Ramos (cell line): ENCODE data around the gene ANKRD44.

ENCODE experiments used
- in situ Hi-C: fragments of 300-500 bp; cut with MboI; formaldehyde crosslinking; loops from one replicate; pipeline ENCODE4 v1.14.3; 2022; ENCODE audit warnings: low sequenced_read_pairs; ENCODE audit not compliant: unreplicated experiment

ANKRD44 gene

GRCh38 chr2:197137826-197138477 lies 172.6 kb downstream of the ANKRD44 start:
- in situ Hi-C loops: loop anchor here (25.0 kb wide), 2 partner anchors 876 to 951 kb away; no protein-coding TSS in a partner anchor

- in situ Hi-C loops: loop anchor here (25.0 kb wide), 2 partner anchors 875 to 950 kb away; no protein-coding TSS in a partner anchor
Observed at GRCh38 chr2:197137231-197137630, 173.3 kb downstream of the ANKRD44 start.

GRCh38 chr2:197136452-197136851 lies 174.1 kb downstream of the ANKRD44 start:
- in situ Hi-C loops: loop anchor here (25.0 kb wide), 2 partner anchors 874 to 949 kb away; no protein-coding TSS in a partner anchor

- in situ Hi-C loops: loop anchor here (25.0 kb wide), 2 partner anchors 874 to 949 kb away; no protein-coding TSS in a partner anchor
Observed at GRCh38 chr2:197135806-197136205, 174.8 kb downstream of the ANKRD44 start.

GRCh38 chr2:197134206-197134605 lies 176.4 kb downstream of the ANKRD44 start:
- in situ Hi-C loops: loop anchor here (25.0 kb wide), 2 partner anchors 872 to 947 kb away; no protein-coding TSS in a partner anchor

- in situ Hi-C loops: loop anchor here (25.0 kb wide), 2 partner anchors 869 to 944 kb away; no protein-coding TSS in a partner anchor
Observed at GRCh38 chr2:197131558-197131855, 179.1 kb downstream of the ANKRD44 start.

GRCh38 chr2:197130318-197130717 lies 180.3 kb downstream of the ANKRD44 start:
- in situ Hi-C loops: loop anchor here (25.0 kb wide), 2 partner anchors 868 to 943 kb away; no protein-coding TSS in a partner anchor

GRCh38 chr2:197128897-197129296 lies 181.7 kb downstream of the ANKRD44 start:
- in situ Hi-C loops: loop anchor here (25.0 kb wide), 2 partner anchors 867 to 942 kb away; no protein-coding TSS in a partner anchor

- in situ Hi-C loops: loop anchor here (25.0 kb wide), 2 partner anchors 866 to 941 kb away; no protein-coding TSS in a partner anchor
Observed at GRCh38 chr2:197128126-197128525, 182.5 kb downstream of the ANKRD44 start.

GRCh38 chr2:197126630-197127352 lies 183.8 kb downstream of the ANKRD44 start:
- in situ Hi-C loops: loop anchor here (25.0 kb wide), 2 partner anchors 864 to 939 kb away; no protein-coding TSS in a partner anchor

- in situ Hi-C loops: loop anchor here (25.0 kb wide), 2 partner anchors 863 to 938 kb away; no protein-coding TSS in a partner anchor
Observed at GRCh38 chr2:197124639-197125390, 185.8 kb downstream of the ANKRD44 start.

GRCh38 chr2:197122821-197123220 lies 187.8 kb downstream of the ANKRD44 start:
- in situ Hi-C loops: no loop called here

GRCh38 chr2:197121756-197122385 lies 188.7 kb downstream of the ANKRD44 start:
- in situ Hi-C loops: no loop called here

GRCh38 chr2:197121255-197121654 lies 189.3 kb downstream of the ANKRD44 start:
- in situ Hi-C loops: no loop called here

GRCh38 chr2:197116306-197116879 lies 194.2 kb downstream of the ANKRD44 start:
- in situ Hi-C loops: loop anchor here (10.0 kb wide), 1 partner anchor 198 kb away; the partner anchor contains the start of gene ANKRD44

- in situ Hi-C loops: loop anchor here (10.0 kb wide), 1 partner anchor 199 kb away; the partner anchor contains the start of gene ANKRD44
Observed at GRCh38 chr2:197115325-197115724, 195.3 kb downstream of the ANKRD44 start.

GRCh38 chr2:197113275-197113711 lies 197.3 kb downstream of the ANKRD44 start:
- in situ Hi-C loops: loop anchor here (5.0 to 10.0 kb wide), 2 partner anchors 59 to 202 kb away; partner anchors contain the start of gene ANKRD44

GRCh38 chr2:197109326-197109725 lies 201.3 kb downstream of the ANKRD44 start:
- in situ Hi-C loops: loop anchor here (5.0 kb wide), 1 partner anchor 268 kb away; no protein-coding TSS in a partner anchor

- in situ Hi-C loops: loop anchor here (5.0 kb wide), 1 partner anchor 269 kb away; no protein-coding TSS in a partner anchor
Observed at GRCh38 chr2:197108758-197109157, 201.8 kb downstream of the ANKRD44 start.
